ENCODE results near the gene PRUNE2. TPM values are rescaled to one million over a fixed set of nuclear protein-coding genes. Genes with fewer than 3 reads are reported as not detected.

Gene PRUNE2
- total RNA-seq, 2 donors from 2014 or later: 0.45 to 0.57 TPM

DNA sequence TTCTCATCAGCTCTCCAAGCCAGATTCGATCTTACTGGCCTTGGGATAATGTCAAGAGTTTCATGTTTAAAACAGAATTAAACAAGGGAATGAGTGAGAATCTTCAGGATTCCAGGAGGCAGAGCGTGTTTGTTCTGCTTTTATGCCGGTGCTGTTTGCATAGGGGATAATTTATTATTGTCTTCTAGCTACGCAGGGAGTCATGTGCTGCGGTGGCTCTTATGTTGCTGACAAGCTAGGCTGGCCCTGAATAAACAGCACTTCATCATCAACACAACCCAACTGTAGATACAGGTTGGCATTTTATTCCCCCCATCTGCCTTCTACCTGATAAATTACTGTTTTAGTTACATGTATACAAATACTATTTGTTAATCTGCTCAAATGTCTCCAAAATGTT, 188.7 kb downstream of the PRUNE2 start:
- H3K4me3 Mint-ChIP-seq: no peak overlapping the region
- ATAC-seq (no peak), DNase-seq (ENCODE audit: low spot score) (no peak)
- no peaks in the 10 kb centered on the region for H3K4me1 Mint-ChIP-seq (ENCODE audit: low read depth in 2 of 2)
- H3K9me3 Mint-ChIP-seq: no peaks in the 10 kb centered on the region
- no peaks in the 10 kb centered on the region for H3K36me3 Mint-ChIP-seq
- H3K27me3 Mint-ChIP-seq: peaks cover 27 to 30% of the 10 kb centered on the region in 2 donors
- no peak overlapping the region for H3K27ac Mint-ChIP-seq

DNA sequence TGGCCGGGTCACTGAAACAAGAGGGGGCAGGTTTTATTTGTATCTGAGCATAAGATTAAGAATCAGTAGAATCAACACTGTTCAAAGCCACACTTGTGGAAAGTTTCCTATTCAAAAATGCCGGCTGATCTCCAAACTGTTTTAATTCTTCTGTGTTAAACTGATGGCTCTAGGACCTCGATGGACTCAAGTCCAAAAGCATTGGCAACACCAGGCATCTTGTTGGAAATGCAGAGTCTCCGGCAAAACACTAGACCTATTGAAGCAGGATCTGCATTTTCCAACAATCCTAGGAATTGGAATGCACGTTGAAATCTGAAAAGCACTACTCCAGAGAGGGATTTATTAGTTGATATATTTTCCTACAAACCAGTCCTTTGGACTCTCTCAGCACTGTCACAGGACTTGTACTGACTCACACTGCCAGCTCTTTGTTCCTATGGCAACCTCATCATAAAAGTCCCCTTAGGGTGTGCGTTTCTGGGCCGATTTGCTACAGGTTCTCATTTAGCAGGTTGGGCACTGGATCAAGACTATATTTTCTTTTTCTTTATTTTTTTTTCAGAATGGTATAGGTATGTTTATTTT, 189.7 kb downstream of the PRUNE2 start:
- Mint-ChIP-seq H3K27me3 (peaks cover 29 to 39% of the 10 kb centered on the region in 2 donors), H3K4me3 (no peak overlapping the region), H3K9me3 (no peaks in the 10 kb centered on the region), H3K4me1 (ENCODE audit: low read depth in 2 of 2) (no peaks in the 10 kb centered on the region), H3K36me3 (no peaks in the 10 kb centered on the region), H3K27ac (no peak overlapping the region)
- ATAC-seq: no peak
- no peak for DNase-seq (ENCODE audit: low spot score)

DNA sequence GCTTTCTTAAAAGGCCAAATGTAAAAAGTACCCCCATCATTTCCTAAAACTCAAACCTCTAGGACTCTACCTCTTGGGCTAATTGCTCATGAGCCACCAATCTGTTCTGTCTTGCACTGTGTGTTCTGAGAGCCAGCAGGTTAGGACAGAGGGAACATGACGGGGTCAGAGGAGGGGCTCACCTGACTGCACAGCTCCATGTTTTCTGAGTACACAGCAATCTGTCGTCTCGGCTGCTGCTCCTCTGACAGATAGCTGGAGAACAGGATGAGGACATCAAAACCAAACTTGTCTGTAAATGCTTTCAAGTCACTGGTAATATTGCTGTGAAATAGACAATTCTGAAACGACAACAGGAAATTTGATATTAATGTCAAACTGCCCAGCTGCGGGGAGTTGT, 192.5 kb downstream of the PRUNE2 start:
- Mint-ChIP-seq H3K27me3 (peaks cover 38 to 52% of the 10 kb centered on the region in 2 donors), H3K4me3 (no peak overlapping the region), H3K9me3 (no peaks in the 10 kb centered on the region), H3K4me1 (ENCODE audit: low read depth in 2 of 2) (no peaks in the 10 kb centered on the region), H3K36me3 (no peaks in the 10 kb centered on the region), H3K27ac (no peak overlapping the region)
- ATAC-seq (no peak), DNase-seq (ENCODE audit: low spot score) (no peak)

DNA sequence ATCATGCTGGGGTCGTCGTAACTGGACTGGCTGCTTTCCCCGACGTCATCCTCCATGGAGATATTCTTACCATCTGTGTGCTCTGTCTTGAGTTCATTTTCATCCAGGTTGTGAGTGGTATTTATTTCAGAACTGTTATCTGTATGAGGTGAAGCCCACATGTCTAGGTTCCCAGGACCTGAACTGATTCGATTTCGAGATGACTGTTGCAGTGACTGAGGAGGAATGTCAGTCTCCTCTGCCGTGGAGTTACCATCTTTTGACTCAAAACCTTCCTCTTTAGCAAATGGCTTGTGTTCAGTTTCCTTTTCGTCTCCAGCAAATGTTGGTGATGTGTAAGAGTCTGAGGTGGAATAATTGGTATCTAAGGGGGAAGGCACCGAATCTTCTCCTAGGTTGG, 196.9 kb downstream of the PRUNE2 start:
- DNase-seq (ENCODE audit: low spot score): no peak
- Mint-ChIP-seq H3K4me1 (ENCODE audit: low read depth in 2 of 2) (peaks cover 3 to 5% of the 10 kb centered on the region in 2 donors), H3K27me3 (peaks cover 45 to 55% of the 10 kb centered on the region in 2 donors), H3K4me3 (no peak overlapping the region), H3K27ac (no peak overlapping the region), H3K9me3 (no peaks in the 10 kb centered on the region), H3K36me3 (no peaks in the 10 kb centered on the region)
- ATAC-seq: no peak

DNA sequence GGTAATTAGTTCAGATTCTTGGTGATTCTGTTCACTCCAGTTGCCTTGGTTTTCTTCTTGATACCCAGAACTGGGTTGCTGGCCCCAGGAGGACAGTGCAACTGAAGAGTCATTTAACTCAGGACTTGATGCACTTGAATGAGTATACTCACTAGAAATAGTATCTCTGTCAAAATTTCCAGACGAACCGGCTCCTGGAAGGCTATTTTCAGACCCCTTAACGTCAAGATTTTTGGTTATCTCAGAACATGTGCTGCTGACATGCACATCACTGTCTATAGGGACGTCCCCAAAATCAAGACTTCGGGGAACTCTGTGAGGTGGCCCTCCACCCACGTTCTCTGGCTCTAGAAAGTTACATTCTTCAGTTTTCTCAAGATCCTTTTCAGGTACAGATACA, 198.4 kb downstream of the PRUNE2 start:
- ATAC-seq (no peak), DNase-seq (ENCODE audit: low spot score) (no peak)
- peaks cover 42 to 52% of the 10 kb centered on the region in 2 donors for H3K27me3 Mint-ChIP-seq
- H3K4me3 Mint-ChIP-seq: no peak overlapping the region
- no peak overlapping the region for H3K27ac Mint-ChIP-seq
- peaks cover 3 to 9% of the 10 kb centered on the region in 2 donors for H3K4me1 Mint-ChIP-seq (ENCODE audit: low read depth in 2 of 2)
- H3K36me3 Mint-ChIP-seq: no peaks in the 10 kb centered on the region
- no peaks in the 10 kb centered on the region for H3K9me3 Mint-ChIP-seq

DNA sequence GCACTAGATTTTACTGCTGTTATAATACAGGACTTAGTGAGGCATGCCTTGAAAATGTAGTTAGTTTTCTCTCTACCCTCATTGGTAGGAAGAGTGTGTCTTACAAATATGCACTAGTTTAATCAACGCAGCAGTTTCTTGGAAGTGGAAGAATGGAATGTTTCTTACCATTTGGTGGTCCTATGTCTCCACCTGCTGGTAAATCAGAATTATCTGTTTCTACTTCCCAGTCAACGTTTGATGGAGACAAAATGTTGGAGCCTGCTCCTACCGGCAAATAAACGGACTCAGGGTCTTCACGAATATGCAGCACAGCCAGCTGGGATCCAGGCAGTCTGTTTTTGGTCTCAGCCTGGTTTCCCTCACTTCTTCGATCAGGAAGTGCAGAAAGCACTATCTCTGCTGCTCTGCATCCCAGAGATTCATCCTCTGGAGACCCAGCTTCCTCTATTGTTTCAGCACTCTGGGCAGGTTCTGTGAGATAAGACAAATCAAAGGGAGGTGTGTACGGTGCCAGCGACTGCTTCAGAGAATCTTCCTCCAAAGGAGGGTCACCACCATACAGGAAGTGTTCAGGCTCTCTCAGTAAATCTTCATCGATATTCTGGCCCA, 201.2 kb downstream of the PRUNE2 start:
- peaks cover 37 to 45% of the 10 kb centered on the region in 2 donors for H3K27me3 Mint-ChIP-seq
- no peak for ATAC-seq
- no peak overlapping the region for H3K4me3 Mint-ChIP-seq
- no peaks in the 10 kb centered on the region for H3K36me3 Mint-ChIP-seq
- H3K27ac Mint-ChIP-seq: no peak overlapping the region
- no peaks in the 10 kb centered on the region for H3K9me3 Mint-ChIP-seq
- peaks cover 3 to 9% of the 10 kb centered on the region in 2 donors for H3K4me1 Mint-ChIP-seq (ENCODE audit: low read depth in 2 of 2)
- DNase-seq (ENCODE audit: low spot score): no peak

DNA sequence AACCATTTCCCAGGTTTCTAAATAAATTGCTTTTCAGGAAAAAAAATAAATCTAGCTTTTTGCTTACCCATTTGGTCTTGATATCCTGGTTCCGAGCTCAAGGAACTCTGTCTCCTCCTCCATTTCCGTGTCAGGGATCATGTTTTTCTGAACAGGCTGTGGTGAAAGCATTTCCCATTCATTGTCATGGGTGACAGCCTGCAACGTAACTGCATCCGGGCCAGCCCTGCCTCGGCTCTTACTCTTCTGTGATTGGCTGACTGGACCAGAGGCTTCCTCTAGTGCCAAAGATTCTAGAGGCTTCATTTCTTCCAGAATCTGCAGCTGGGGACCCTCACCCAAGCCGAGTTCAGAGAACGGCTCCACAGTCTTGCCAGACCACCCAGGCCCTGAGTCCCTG, 202.6 kb downstream of the PRUNE2 start:
- DNase-seq (ENCODE audit: low spot score) (no peak), ATAC-seq (no peak)
- Mint-ChIP-seq H3K36me3 (no peaks in the 10 kb centered on the region), H3K27me3 (peaks cover 35 to 40% of the 10 kb centered on the region in 2 donors), H3K4me3 (no peak overlapping the region), H3K4me1 (ENCODE audit: low read depth in 2 of 2) (peaks cover 3 to 9% of the 10 kb centered on the region in 2 donors), H3K27ac (no peak overlapping the region), H3K9me3 (no peaks in the 10 kb centered on the region)

DNA sequence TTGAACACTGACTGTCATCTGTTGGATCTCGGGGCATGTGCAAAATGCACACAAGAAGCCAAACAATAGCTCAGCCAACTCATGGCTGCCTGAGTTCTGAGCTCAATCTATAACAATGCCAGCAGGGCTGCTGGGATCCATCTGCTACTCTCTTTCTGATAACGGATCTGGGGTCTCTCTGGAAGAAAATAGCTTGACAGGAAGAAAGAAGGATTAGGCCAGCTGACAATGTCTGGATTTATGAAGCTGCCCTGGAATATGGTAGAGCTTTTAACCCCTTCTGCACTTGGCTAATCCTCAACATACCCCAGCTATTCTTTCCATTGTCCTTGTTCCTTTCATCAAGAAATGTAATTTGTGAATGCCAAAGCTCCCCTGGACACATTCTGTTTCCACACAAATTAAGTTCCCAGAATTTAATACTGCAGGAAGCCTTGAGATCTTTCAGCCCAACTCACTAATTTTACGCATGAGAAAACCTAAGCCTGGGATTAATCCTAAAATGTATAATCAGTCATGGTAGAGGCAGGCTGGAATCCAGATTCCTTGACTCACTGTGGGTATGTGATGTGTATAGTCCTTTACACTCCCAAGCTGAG, 204.4 kb downstream of the PRUNE2 start:
- no peak for ATAC-seq
- peaks cover 3 to 9% of the 10 kb centered on the region in 2 donors for H3K4me1 Mint-ChIP-seq (ENCODE audit: low read depth in 2 of 2)
- no peak for DNase-seq (ENCODE audit: low spot score)
- no peaks in the 10 kb centered on the region for H3K36me3 Mint-ChIP-seq
- no peak overlapping the region for H3K27ac Mint-ChIP-seq
- H3K27me3 Mint-ChIP-seq: peaks cover 35 to 41% of the 10 kb centered on the region in 2 donors
- no peaks in the 10 kb centered on the region for H3K9me3 Mint-ChIP-seq
- H3K4me3 Mint-ChIP-seq: no peak overlapping the region

DNA sequence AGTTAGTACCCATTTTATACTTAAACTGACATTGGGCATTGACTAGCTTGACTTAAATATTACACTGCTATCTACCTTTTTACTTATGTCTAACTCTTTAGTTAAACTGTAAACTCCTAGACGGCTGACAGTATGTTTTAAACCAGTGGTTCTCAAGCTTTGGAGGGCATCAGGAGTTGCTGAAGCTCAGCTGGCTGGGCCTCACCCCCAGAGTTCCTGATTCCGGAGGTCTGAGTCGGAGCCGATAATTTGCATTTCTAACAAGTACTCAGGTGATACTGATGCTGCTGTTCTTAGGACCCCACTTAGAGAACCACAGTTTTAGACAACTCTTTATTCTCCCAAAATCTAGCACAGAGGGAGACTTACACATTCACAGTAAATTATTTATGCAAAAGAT, 205.0 kb downstream of the PRUNE2 start:
- H3K27ac Mint-ChIP-seq: peak overlapping the region in 1 of 2 donors; percentile 47
- peaks cover 3 to 9% of the 10 kb centered on the region in 2 donors for H3K4me1 Mint-ChIP-seq (ENCODE audit: low read depth in 2 of 2)
- ATAC-seq (no peak), DNase-seq (ENCODE audit: low spot score) (no peak)
- no peak overlapping the region for H3K4me3 Mint-ChIP-seq
- H3K9me3 Mint-ChIP-seq: no peaks in the 10 kb centered on the region
- no peaks in the 10 kb centered on the region for H3K36me3 Mint-ChIP-seq
- H3K27me3 Mint-ChIP-seq: peaks cover 37 to 41% of the 10 kb centered on the region in 2 donors

DNA sequence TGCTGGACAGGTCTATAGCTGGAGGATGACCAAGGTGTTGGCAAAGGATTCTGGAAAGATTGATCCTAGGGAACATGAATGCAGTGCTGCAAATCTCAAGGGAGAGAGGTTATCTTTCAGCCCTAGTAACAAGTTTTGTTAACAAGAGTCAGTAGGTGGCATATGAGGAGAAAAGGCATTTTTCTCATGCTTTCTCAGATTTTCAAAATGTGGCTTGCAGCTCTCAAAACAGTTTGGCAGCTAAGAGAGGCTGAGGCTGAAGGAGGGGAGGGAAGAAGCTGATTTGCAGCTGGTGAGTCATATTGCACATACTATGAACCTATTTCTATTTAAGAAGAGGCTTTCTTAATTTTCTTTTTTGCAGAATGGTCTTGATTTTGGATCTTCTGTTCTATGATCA, 205.9 kb downstream of the PRUNE2 start:
- H3K9me3 Mint-ChIP-seq: no peaks in the 10 kb centered on the region
- H3K36me3 Mint-ChIP-seq: no peaks in the 10 kb centered on the region
- H3K27me3 Mint-ChIP-seq: peaks cover 42 to 48% of the 10 kb centered on the region in 2 donors
- H3K4me1 Mint-ChIP-seq (ENCODE audit: low read depth in 2 of 2): peaks cover 3 to 9% of the 10 kb centered on the region in 2 donors
- H3K4me3 Mint-ChIP-seq: no peak overlapping the region
- no peak overlapping the region for H3K27ac Mint-ChIP-seq
- no peak for ATAC-seq
- no peak for DNase-seq (ENCODE audit: low spot score)

DNA sequence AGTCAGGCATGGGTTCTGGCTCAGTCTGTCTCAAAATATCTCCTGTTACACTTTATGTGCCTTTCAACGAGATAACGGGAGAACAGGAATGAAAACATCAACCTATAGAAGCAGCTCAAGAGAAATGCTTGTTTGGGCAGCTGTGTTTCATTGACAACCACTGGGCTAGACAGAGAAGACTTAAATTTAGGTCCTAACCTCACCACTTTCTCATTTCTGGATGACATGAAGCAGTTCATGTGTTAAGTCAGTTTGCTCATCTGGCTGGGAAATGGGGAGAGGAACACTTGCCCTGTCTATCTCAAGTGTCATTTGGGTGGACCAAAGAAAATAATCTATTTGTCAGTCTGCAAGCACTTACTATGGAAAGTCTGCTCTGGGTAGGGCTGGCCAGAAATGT, 208.4 kb downstream of the PRUNE2 start:
- Mint-ChIP-seq H3K27ac (no peak overlapping the region), H3K27me3 (peaks cover 36 to 45% of the 10 kb centered on the region in 2 donors), H3K36me3 (no peaks in the 10 kb centered on the region), H3K9me3 (no peaks in the 10 kb centered on the region), H3K4me3 (no peak overlapping the region), H3K4me1 (ENCODE audit: low read depth in 2 of 2) (no peaks in the 10 kb centered on the region)
- ATAC-seq: no peak
- DNase-seq (ENCODE audit: low spot score): no peak

DNA sequence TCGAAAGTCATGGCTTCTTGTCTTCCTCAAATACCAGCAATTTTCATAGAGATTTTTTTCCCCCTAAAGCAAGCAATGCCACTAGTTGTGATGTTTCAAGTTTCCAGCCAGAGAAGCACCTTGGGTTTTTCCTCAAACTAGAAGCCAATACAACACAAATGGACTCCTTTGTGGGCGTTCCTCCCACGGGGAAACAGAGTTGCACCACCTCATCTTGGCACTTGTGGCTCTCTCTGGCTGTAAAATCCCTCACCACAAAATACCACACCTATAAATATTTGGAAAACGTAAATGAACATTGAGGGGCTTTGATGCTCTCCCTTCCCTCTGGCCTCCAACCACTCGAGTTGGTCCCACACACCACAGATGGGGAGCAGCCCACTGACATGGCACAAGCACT, 208.8 kb downstream of the PRUNE2 start:
- no peak overlapping the region for H3K4me3 Mint-ChIP-seq
- peaks cover 37 to 50% of the 10 kb centered on the region in 2 donors for H3K27me3 Mint-ChIP-seq
- ATAC-seq (no peak), DNase-seq (ENCODE audit: low spot score) (no peak)
- no peak overlapping the region for H3K27ac Mint-ChIP-seq
- H3K4me1 Mint-ChIP-seq (ENCODE audit: low read depth in 2 of 2): peaks cover under 1 to 2% of the 10 kb centered on the region in 2 donors
- H3K36me3 Mint-ChIP-seq: no peaks in the 10 kb centered on the region
- no peaks in the 10 kb centered on the region for H3K9me3 Mint-ChIP-seq

DNA sequence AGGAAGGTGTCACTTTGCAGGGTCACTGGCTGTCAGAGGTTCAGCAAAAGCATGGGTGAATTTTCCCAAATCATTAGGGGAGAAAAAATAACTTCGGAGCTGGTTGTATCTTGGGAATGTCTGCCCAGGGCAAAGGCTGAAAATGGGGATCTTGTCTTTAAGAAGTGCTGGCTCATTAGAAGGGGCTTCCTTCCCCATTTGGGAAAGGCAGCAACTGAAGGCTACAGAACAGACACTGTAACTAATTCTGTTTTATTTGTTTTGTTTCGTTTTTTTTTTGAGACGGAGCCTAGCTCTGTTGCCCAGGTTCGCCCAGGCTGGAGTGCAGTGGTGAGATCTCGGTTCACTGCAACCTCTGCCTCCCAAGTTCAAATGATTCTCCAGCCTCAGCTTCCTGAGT, 212.0 kb downstream of the PRUNE2 start:
- peaks cover 8 to 10% of the 10 kb centered on the region in 2 donors for H3K4me1 Mint-ChIP-seq (ENCODE audit: low read depth in 2 of 2)
- no peak overlapping the region for H3K27ac Mint-ChIP-seq
- H3K36me3 Mint-ChIP-seq: no peaks in the 10 kb centered on the region
- no peaks in the 10 kb centered on the region for H3K9me3 Mint-ChIP-seq
- DNase-seq (ENCODE audit: low spot score) (no peak), ATAC-seq (no peak)
- H3K4me3 Mint-ChIP-seq: no peak overlapping the region
- H3K27me3 Mint-ChIP-seq: peaks cover 36 to 53% of the 10 kb centered on the region in 2 donors

DNA sequence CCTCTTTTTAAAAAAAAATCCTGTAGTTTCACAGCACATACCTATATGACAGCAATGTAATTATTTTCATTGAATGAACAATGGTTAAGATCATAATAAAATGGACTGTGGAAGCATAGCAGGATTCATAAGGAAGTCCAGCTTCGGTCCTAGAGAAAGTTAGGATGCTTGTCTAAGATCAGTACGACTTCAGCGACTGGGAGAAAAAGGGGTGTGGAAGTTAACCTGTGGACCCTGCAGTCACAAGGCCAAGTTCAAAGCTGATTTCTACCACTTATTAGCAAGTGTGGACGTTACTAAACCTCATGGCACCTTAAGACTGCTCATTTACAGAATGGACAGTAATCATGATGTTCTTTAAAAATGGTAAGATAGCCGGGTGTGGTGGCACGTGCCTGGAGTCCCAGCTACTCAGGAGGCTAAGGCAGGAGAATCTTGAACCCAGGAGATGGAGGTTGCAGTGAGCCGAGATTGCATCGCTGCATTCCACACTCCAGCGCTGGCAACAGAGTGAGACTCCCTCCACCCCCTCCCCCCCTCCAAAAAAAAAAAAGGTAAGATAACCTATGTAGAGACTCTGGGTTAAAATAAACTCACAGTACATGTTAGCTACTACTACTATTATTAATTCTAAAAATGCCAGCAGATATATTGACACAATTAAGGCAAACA, 213.3 kb downstream of the PRUNE2 start:
- no peak for DNase-seq (ENCODE audit: low spot score)
- H3K9me3 Mint-ChIP-seq: no peaks in the 10 kb centered on the region
- H3K27me3 Mint-ChIP-seq: peaks cover 30 to 45% of the 10 kb centered on the region in 2 donors
- no peaks in the 10 kb centered on the region for H3K36me3 Mint-ChIP-seq
- peak overlapping the region in 1 of 2 donors; percentile 24 for H3K27ac Mint-ChIP-seq
- ATAC-seq: no peak
- no peak overlapping the region for H3K4me3 Mint-ChIP-seq
- H3K4me1 Mint-ChIP-seq (ENCODE audit: low read depth in 2 of 2): peaks cover 21 to 24% of the 10 kb centered on the region in 2 donors

Measured in natural killer cell treated with Interleukin-12 subunit alpha and Interleukin-12 subunit beta and Interleukin-15 and Interleukin-18, amount 100 ng/mL, for 72 hours (primary cell).